Stomach (tissue), 9 donors: Measurements from ENCODE around the gene PKIB. TPM values are rescaled to one million over a fixed set of nuclear protein-coding genes. Genes with fewer than 3 reads are reported as not detected.

Experiments used
- DNase-seq, 2 donors: peaks; one replicate each; pipeline versions ENCODE4 v3.0.0 to v3.0.0-alpha.2; 2013 to 2019
- H3K27ac ChIP-seq, 5 donors: fragments of 200-600 bp in 4 of 5; sonication (generic) in 4 of 5; one replicate each; pipeline ENCODE4 v1.5.1; 2013 to 2019; ENCODE audit warnings: mild to moderate bottlenecking in 1 of 5, moderate library complexity in 1 of 5
- H3K27me3 ChIP-seq, 3 donors: fragments of 200-600 bp; sonication (generic); one replicate each; pipeline ENCODE4 v1.5.1; 2017 to 2019; ENCODE audit warnings: mixed run types in 1 of 3
- H3K36me3 ChIP-seq, 4 donors: fragments of 200-600 bp; sonication (generic); 1 replicate in 3 of 4; 2 replicates in 1 of 4; pipeline ENCODE4 v1.5.1; 2016 to 2019
- H3K4me1 ChIP-seq, 4 donors: fragments of 200-600 bp; sonication (generic); one replicate each; pipeline ENCODE4 v1.5.1; 2016 to 2019
- H3K4me3 ChIP-seq, 4 donors: fragments of 200-600 bp; sonication (generic) in 3 of 4; one replicate each; pipeline ENCODE4 v1.5.1; 2016 to 2019; ENCODE audit warnings: mild to moderate bottlenecking in 1 of 4
- H3K9me3 ChIP-seq, 4 donors: fragments of 200-600 bp; sonication (generic); one replicate each; pipeline ENCODE4 v1.5.1; 2016 to 2019
- EP300 ChIP-seq: sonication (generic); formaldehyde crosslinking; IDR thresholded peaks from one replicate; pipeline ENCODE4 v1.6.1; 2017; ENCODE audit warnings: antibody characterized with exemption
- POLR2A ChIP-seq, 4 donors: fragments of 450-650 bp; IDR thresholded peaks; one replicate each; pipeline ENCODE4 v1.6.1; 2016; ENCODE audit warnings: antibody characterized with exemption in 4 of 4, control low read depth in 2 of 4, mild to moderate bottlenecking in 1 of 4, moderate library complexity in 1 of 4
- POLR2AphosphoS5 ChIP-seq, 3 donors: sonication (generic); formaldehyde crosslinking; IDR thresholded peaks; one replicate each; pipeline ENCODE4 v1.6.1; 2016; ENCODE audit warnings: antibody characterized with exemption in 3 of 3
- WGBS, 5 donors: extraction: QIAGEN DNeasy Blood & Tissue Kit in 3 of 5; methylation state at CpG; one replicate each; pipeline versions ENCODE4 v1.1.5 to v1.1.7; 2013 to 2018; 5-methylcytosine and 5-hydroxymethylcytosine counted together
- intact Hi-C: fragments of 100-400 bp; cut with DNase I; formaldehyde crosslinking; loops from one replicate; pipeline ENCODE4 v1.15.1; 2023; ENCODE audit warnings: low total_unique reads
- polyA plus RNA-seq, 3 donors: library from polyadenylated mRNA; stranded (reverse); fragments of 200-250 nt; gene quantifications; one replicate each; pipeline ENCODE4 v1.2.3, GENCODE V29; 2013
- total RNA-seq, 5 donors: library from RNA; depleted of rRNA; stranded (reverse); fragments of >200 nt; gene quantifications; one replicate each; pipeline versions ENCODE4 v1.1.0 to v1.2.3, GENCODE V29; 2014 to 2016
- TF ChIP-seq, protein P1 (sequence below), 7 experiments: fragments of 450-650 bp in 4 of 7; fragments of 200-600 bp in 3 of 7; sonication (generic) in 3 of 7; IDR thresholded peaks; one replicate each; pipeline ENCODE4 v1.5.1; 2016 to 2019; ENCODE audit warnings: antibody characterized with exemption in 7 of 7, control low read depth in 2 of 7, mild to moderate bottlenecking in 1 of 7
- donor health status: healthy with polysubstance abuse.
- donor health status: Bipolar disorder and iron deficiency.
- donor health status: healthy.

The PKIB gene
- total and polyA plus RNA-seq, 8 donors: 7.6 to 128 (median 26.4) TPM

DNA sequence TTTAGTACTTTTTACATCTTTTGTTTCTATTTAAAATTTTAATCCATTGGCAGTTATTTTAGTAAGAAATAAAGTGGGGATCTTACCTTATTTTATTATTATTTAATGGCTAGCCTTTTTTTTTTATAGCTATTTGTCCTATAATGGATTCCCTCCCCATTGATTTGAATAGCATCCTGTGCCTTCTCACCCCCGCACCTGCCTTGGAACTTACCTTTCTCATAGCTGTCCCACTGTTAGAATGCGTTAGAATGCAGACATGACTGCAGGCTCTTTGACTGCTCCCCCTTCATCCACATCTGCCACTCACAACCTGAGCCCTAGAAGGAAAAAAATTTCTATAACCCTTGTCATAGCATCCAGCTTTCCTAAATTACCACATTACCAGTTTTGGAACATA lies 9.1 kb downstream of the PKIB start:
- Histone ChIP-seq H3K4me1 (peaks cover 0 to 13% (median 3%) of the 10 kb centered on the region in 4 donors), H3K27ac (no peak overlapping the region), H3K4me3 (no peak overlapping the region), H3K27me3 (no peaks in the 10 kb centered on the region), H3K36me3 (no peaks in the 10 kb centered on the region), H3K9me3 (no peaks in the 10 kb centered on the region)
- DNase-seq: no peak
- 77 to 96% (median 84%) methylated on average over 2 of the region's 2 CpGs for WGBS, 5 donors
- no peak for TF ChIP-seq POLR2AphosphoS5 (IDR thresholded peaks at IDR 0.05)
- TF ChIP-seq POLR2A (IDR thresholded peaks at IDR 0.05): no peak
- TF ChIP-seq, protein P1, sequence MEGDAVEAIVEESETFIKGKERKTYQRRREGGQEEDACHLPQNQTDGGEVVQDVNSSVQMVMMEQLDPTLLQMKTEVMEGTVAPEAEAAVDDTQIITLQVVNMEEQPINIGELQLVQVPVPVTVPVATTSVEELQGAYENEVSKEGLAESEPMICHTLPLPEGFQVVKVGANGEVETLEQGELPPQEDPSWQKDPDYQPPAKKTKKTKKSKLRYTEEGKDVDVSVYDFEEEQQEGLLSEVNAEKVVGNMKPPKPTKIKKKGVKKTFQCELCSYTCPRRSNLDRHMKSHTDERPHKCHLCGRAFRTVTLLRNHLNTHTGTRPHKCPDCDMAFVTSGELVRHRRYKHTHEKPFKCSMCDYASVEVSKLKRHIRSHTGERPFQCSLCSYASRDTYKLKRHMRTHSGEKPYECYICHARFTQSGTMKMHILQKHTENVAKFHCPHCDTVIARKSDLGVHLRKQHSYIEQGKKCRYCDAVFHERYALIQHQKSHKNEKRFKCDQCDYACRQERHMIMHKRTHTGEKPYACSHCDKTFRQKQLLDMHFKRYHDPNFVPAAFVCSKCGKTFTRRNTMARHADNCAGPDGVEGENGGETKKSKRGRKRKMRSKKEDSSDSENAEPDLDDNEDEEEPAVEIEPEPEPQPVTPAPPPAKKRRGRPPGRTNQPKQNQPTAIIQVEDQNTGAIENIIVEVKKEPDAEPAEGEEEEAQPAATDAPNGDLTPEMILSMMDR (IDR thresholded peaks at IDR 0.05): no peak
- TF ChIP-seq EP300: no peak
- intact Hi-C loops: no loop called here

DNA sequence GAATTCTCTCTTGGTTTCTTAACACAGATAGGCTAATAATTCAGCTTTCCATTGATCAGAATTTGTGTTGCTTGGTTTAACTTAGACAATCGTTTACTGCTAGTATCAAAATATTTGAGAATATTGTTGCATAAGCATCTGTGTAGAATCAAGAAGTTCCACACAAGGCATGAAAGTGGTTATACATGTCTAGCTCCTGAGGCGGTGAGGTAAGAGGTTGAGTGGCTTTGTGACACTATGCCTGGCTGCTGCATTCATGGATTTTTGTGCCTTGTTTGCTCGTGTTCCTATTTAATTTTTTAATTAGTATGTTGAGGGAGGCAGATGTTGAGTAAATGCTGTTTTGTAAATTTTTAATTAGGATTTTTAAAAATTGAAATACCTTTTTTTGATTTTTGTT lies 10.2 kb downstream of the PKIB start:
- no peak for DNase-seq
- Histone ChIP-seq H3K27ac (no peak overlapping the region), H3K27me3 (no peaks in the 10 kb centered on the region), H3K4me3 (no peak overlapping the region), H3K36me3 (no peaks in the 10 kb centered on the region), H3K4me1 (peaks cover 0 to 13% (median 3%) of the 10 kb centered on the region in 4 donors), H3K9me3 (no peaks in the 10 kb centered on the region)
- TF ChIP-seq EP300 (no peak), POLR2A (IDR thresholded peaks at IDR 0.05) (no peak), POLR2AphosphoS5 (IDR thresholded peaks at IDR 0.05) (no peak)
- TF ChIP-seq, protein P1 (IDR thresholded peaks at IDR 0.05): no peak
- intact Hi-C loops: no loop called here
- WGBS, 5 donors: 83 to 87% (median 86%) methylated on average over 3 of the region's 3 CpGs

DNA sequence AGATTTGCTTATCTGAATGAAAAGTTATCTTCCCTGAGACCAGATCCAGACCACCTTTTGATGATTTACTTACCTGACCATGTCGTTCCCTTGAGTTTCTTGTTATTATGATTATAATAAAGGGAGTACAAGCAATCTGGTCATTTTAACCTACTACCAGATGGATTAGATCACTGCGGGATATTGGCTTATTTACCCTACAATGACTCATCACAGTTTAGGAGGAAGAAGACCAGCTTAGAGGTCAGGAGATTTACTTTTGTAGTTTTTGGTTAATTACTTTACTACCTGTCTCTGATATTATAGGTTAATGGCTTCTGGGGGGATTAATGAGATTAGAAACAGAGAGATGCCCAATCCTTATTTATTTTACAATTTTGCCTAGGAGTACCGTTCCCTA lies 10.7 kb downstream of the PKIB start:
- Histone ChIP-seq H3K36me3 (no peaks in the 10 kb centered on the region), H3K27ac (no peak overlapping the region), H3K4me1 (peaks cover 0 to 13% (median 3%) of the 10 kb centered on the region in 4 donors), H3K9me3 (no peaks in the 10 kb centered on the region), H3K4me3 (no peak overlapping the region), H3K27me3 (no peaks in the 10 kb centered on the region)
- intact Hi-C loops: no loop called here
- whole genome bisulfite sequencing, 5 donors: 50 to 63% (median 53%) methylated on average over 3 of the region's 3 CpGs
- no peak for DNase-seq
- TF ChIP-seq POLR2A (IDR thresholded peaks at IDR 0.05): no peak
- no peak for TF ChIP-seq EP300
- no peak for TF ChIP-seq POLR2AphosphoS5 (IDR thresholded peaks at IDR 0.05)
- TF ChIP-seq, protein P1 (IDR thresholded peaks at IDR 0.05): no peak

DNA sequence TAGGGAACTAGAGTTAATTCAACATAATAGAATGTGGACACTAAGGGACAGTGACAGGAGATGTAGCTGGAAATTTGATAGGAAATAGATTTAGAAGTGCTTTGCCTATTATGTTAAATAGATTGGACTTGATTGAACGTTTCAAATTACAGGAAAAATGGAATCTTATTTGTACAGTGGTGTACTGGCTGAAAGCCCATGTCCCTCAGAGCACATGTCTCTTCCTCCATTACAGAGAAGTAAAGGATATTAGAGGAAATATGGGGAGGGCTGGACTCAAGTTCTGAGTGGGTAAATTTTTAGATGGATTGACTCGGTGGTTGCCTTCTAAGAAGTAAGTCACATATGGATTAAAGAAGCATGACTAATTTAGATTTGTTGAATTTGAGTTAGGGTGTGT lies 11.4 kb downstream of the PKIB start:
- no peak overlapping the region for H3K4me3 ChIP-seq
- intact Hi-C loops: no loop called here
- TF ChIP-seq, protein P1 (IDR thresholded peaks at IDR 0.05): no peak
- TF ChIP-seq EP300 (no peak), POLR2AphosphoS5 (IDR thresholded peaks at IDR 0.05) (no peak), POLR2A (IDR thresholded peaks at IDR 0.05) (no peak)
- H3K27me3 ChIP-seq: no peaks in the 10 kb centered on the region
- no peak overlapping the region for H3K27ac ChIP-seq
- H3K4me1 ChIP-seq: peaks cover 0 to 13% (median 3%) of the 10 kb centered on the region in 4 donors
- no peak for DNase-seq
- H3K36me3 ChIP-seq: no peaks in the 10 kb centered on the region
- no peaks in the 10 kb centered on the region for H3K9me3 ChIP-seq
- 46 to 63% (median 51%) methylated on average over 2 of the region's 2 CpGs for WGBS, 5 donors
